T-helper 9 cell (primary cell): Measurements from ENCODE around the gene BPIFA3.

Source experiments
- DNase-seq: peaks from one replicate; pipeline ENCODE4 v3.0.0-alpha.2; 2020

Gene BPIFA3

DNA sequence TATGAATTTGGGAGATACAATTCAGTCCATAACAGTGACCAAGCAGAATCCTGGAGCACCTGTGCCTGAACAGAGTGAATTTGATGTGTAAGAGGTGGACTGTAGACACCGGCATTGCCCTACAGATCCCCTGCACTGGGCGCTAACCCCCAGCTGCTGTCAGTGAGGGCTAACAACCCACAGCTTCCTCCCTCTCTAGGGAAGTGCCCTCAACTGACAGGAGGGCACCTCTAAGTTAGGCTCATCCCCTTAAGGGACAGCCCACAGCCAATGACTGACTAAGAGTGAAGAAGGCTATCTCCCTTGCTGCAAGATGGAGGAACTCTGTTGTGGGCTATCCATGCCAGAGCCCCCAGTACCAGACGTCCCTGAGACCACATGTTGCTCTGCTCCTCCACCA is 50.5 kb downstream of the BPIFA3 start:
- no peak for DNase-seq

DNA sequence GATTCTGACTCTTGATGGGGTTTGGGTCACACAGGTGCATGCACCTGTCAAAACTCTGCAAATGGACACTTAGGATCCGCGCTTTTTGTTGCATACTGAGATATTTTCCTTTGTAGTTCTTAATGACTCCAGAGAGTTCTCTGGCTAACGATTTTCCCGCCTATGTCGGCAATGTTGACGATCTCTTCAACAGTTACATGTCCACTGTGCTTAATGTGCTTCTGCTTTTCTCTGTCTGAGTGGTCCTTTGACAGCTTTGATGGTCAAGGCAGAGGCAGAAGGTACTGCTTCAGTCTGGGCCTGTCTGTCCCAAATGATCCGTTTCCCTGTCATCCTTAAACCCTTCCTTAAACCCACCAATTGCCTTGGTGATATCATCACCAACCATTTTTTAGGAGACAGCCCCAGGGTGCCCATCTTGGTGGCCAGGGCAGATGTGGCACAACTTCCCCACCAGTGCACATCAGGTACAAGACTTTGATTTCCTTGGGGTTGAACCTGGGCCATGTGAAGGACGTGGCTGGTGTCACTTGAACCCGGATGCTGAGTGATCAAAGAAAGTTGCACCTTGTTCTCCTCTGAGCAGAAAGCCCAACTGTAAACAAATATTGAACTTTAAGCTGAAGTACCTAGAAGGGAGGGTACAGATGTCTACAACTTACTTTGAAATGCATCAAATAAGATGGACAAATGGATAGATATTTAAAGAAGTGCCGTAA is 55.2 kb downstream of the BPIFA3 start:
- DNase-seq = no peak

DNA sequence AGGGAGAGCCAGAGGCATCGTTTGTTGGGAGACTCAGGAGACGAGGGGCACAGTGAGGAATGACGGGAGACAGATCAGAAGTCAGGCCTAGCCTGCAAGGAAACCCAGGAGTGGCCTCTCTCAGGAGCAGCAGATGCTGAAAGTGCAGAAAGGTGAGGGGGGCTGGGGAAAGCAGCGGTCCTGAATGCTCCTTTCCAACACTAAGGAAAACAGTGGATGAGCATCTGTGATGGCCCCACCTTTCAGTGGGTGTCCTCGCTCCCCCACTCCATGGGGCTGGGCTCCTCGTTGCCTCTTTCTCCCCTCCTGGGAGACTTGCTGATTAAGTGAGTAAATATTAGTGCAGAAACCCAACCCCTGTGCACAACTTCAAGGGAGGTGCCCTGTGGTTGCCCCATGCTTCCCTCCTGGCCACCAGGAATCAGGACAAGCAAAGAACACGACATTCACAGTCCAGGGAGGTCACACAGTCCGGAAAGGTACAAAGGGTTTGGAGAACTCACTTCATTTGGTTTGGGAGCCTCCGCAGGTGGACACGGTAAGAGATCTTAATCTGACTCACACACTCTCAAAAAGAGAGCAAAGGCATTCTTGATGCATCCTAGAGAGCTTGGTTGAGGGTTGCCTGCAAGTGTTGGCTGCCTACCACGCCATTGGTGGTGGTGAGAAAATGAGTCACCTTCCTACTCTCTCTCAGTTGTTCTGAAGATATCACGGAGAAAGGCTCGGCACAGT is 56.1 kb downstream of the BPIFA3 start:
- DNase-seq = no peak

DNA sequence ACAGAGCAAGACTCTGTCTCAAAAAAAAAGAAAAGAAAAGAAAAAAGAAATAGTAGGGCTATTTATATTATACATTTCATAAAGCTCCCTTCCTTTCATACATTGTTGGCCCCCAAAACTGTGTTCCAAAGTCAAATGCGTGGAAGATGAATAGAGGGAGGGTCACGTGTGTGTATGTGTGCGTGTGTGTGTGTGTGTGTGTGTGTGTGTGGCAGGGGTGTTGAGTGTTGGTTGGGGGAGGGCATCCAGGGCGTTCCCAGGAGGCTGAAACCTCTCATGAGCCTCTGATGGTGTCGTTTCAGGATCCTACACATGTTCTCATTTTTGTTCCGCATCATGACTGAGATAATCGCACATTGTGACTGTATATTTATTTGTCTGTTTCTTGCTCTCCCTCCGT is 58.1 kb downstream of the BPIFA3 start:
- no peak for DNase-seq

DNA sequence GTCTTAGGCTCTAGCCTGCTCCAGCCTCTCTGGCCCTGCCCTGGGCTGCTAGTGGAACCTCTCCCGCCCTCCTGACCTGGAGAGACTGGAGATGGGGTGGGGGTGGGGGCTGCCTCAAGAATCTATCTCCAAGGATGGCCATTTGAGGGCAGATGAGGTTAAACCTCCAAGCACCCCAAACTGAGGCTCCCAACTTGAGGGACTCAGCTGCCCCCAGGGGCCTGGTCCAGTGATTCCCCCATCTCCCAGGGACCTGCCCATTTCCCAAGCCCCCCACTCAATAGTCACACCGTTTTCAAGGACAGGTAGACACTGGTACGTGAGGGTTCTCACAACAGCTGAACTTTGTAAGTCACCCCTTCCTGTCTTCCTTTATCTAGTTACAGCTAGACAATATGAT is 58.7 kb downstream of the BPIFA3 start:
- DNase-seq = no peak

DNA sequence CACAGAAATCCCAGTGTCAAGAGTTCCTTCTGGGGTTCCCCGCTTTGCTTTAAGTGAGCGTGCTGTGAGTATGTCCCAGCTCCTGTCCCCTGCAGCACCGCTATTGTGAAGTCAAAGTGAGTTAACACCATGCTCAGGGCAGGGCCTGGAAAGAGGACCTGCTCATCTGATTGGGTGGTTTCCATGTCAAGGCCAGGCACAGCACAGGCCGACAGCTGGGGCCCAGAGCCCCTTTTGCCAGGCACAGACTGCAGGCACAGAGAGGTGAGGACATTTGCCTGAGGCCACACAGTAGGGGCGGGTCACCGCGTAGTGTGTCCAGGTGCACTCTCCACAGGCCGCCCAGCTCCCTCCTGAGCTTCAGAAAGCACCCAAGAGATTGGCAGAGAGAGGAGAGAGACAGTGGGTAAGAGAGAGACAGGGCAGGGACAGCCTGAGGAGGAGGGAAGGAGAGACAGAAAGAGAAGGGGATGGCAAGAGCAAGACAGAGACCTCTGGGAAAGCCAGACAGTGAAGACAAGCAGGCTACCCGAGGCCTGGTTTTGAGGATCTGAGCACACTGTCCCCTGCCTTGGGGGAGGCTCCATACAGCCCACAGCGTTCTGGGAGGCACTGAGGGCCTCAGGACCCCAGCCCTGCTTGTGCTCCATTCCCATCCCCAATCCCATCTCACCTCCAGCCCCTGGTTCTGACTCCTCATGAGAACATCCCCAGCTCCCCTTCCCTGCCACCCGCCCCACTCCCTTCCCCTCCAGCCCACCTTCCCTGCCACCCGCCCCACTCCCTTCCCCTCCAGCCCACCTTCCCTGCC is 59.4 kb downstream of the BPIFA3 start:
- no peak for DNase-seq
